ENCODE results near the gene NCOA7.

NCOA7 gene

GRCh38 chr6:125961117-125961516 is 170.4 kb downstream of the NCOA7 start:
- peaks cover 32% of the 10 kb centered on the region for H3K79me2 ChIP-seq (ENCODE audit: low read length)
- H4K20me1 ChIP-seq (ENCODE audit: insufficient read depth, low read length): no peaks in the 10 kb centered on the region; the same call in 1 of the 2 replicates
- H3K9ac ChIP-seq (ENCODE audit: low read length): no peak overlapping the region
- H3K4me2 ChIP-seq (ENCODE audit: low read depth, low read length): no peak overlapping the region
- peaks cover 1% of the 10 kb centered on the region; the same call in 1 of the 2 replicates for H3K4me1 ChIP-seq (ENCODE audit: low read length)
- H3F3A ChIP-seq (ENCODE audit: insufficient read depth, low read length): no peaks in the 10 kb centered on the region
- TF ChIP-seq EZH2phosphoT487 (IDR thresholded peaks at IDR 0.05; ENCODE audit: low read length) (no peak), CTCF (IDR thresholded peaks at IDR 0.05; ENCODE audit: low read length) (no peak), EZH2 (optimal IDR thresholded peaks at IDR 0.05; ENCODE audit: low read depth, low read length) (no peak)
- H3K9me2 ChIP-seq (replicated peaks; ENCODE audit: insufficient read depth, low read length): no peaks in the 10 kb centered on the region
- H3K36me3 ChIP-seq (replicated peaks; ENCODE audit: insufficient read depth, low read length): no peaks in the 10 kb centered on the region
- no peaks in the 10 kb centered on the region for H3K9me3 ChIP-seq (replicated peaks; ENCODE audit: insufficient read depth, low read length)
- DNase-seq: no peak
- H3K27ac ChIP-seq (ENCODE audit: low read length): no peak overlapping the region
- H2AFZ ChIP-seq (ENCODE audit: low read length): no peak overlapping the region
- no peak overlapping the region for H3K4me3 ChIP-seq (ENCODE audit: low read length)
- no peaks in the 10 kb centered on the region for H3K27me3 ChIP-seq (replicated peaks; ENCODE audit: insufficient read depth, low read length)

GRCh38 chr6:125962900-125963497 is 172.2 kb downstream of the NCOA7 start:
- Histone ChIP-seq H3K9me3 (replicated peaks; ENCODE audit: insufficient read depth, low read length) (no peaks in the 10 kb centered on the region), H3K4me1 (ENCODE audit: low read length) (no peaks in the 10 kb centered on the region), H3F3A (ENCODE audit: insufficient read depth, low read length) (no peaks in the 10 kb centered on the region), H3K27me3 (replicated peaks; ENCODE audit: insufficient read depth, low read length) (no peaks in the 10 kb centered on the region), H3K9me2 (replicated peaks; ENCODE audit: insufficient read depth, low read length) (no peaks in the 10 kb centered on the region), H3K36me3 (replicated peaks; ENCODE audit: insufficient read depth, low read length) (no peaks in the 10 kb centered on the region), H4K20me1 (ENCODE audit: insufficient read depth, low read length) (no peaks in the 10 kb centered on the region; the same call in 1 of the 2 replicates), H3K79me2 (ENCODE audit: low read length) (peaks cover 23% of the 10 kb centered on the region; the same call in 1 of the 2 replicates), H3K9ac (ENCODE audit: low read length) (no peak overlapping the region), H3K27ac (ENCODE audit: low read length) (no peak overlapping the region), H3K4me3 (ENCODE audit: low read length) (no peak overlapping the region), H3K4me2 (ENCODE audit: low read depth, low read length) (no peak overlapping the region), H2AFZ (ENCODE audit: low read length) (no peak overlapping the region)
- DNase-seq: no peak
- no peak for TF ChIP-seq EZH2 (optimal IDR thresholded peaks at IDR 0.05; ENCODE audit: low read depth, low read length)
- TF ChIP-seq CTCF (IDR thresholded peaks at IDR 0.05; ENCODE audit: low read length): no peak
- no peak for TF ChIP-seq EZH2phosphoT487 (IDR thresholded peaks at IDR 0.05; ENCODE audit: low read length)

GRCh38 chr6:125963817-125964216 is 173.1 kb downstream of the NCOA7 start:
- no peaks in the 10 kb centered on the region for H3F3A ChIP-seq (ENCODE audit: insufficient read depth, low read length)
- H4K20me1 ChIP-seq (ENCODE audit: insufficient read depth, low read length): no peaks in the 10 kb centered on the region; the same call in 1 of the 2 replicates
- H3K36me3 ChIP-seq (replicated peaks; ENCODE audit: insufficient read depth, low read length): no peaks in the 10 kb centered on the region
- no peak overlapping the region for H2AFZ ChIP-seq (ENCODE audit: low read length)
- no peaks in the 10 kb centered on the region for H3K9me2 ChIP-seq (replicated peaks; ENCODE audit: insufficient read depth, low read length)
- no peak overlapping the region for H3K4me2 ChIP-seq (ENCODE audit: low read depth, low read length)
- no peak overlapping the region for H3K4me3 ChIP-seq (ENCODE audit: low read length)
- no peak for TF ChIP-seq EZH2phosphoT487 (IDR thresholded peaks at IDR 0.05; ENCODE audit: low read length)
- TF ChIP-seq CTCF (IDR thresholded peaks at IDR 0.05; ENCODE audit: low read length): no peak
- no peak for TF ChIP-seq EZH2 (optimal IDR thresholded peaks at IDR 0.05; ENCODE audit: low read depth, low read length)
- DNase-seq: no peak
- no peaks in the 10 kb centered on the region for H3K4me1 ChIP-seq (ENCODE audit: low read length)
- no peaks in the 10 kb centered on the region for H3K27me3 ChIP-seq (replicated peaks; ENCODE audit: insufficient read depth, low read length)
- H3K27ac ChIP-seq (ENCODE audit: low read length): no peak overlapping the region
- H3K9me3 ChIP-seq (replicated peaks; ENCODE audit: insufficient read depth, low read length): no peaks in the 10 kb centered on the region
- H3K79me2 ChIP-seq (ENCODE audit: low read length): peaks cover 15% of the 10 kb centered on the region; the same call in 1 of the 2 replicates
- H3K9ac ChIP-seq (ENCODE audit: low read length): no peak overlapping the region

All from MM.1S (cell line).